GM10847 (cell line): ENCODE results near the gene CCAR1.

Experiments
- POLR2A ChIP-seq: IDR thresholded peaks from 2 replicates; pipeline ENCODE4 v1.6.1; 2011; ENCODE audit not compliant: insufficient read length; ENCODE audit errors: extremely low read depth

The CCAR1 gene

DNA sequence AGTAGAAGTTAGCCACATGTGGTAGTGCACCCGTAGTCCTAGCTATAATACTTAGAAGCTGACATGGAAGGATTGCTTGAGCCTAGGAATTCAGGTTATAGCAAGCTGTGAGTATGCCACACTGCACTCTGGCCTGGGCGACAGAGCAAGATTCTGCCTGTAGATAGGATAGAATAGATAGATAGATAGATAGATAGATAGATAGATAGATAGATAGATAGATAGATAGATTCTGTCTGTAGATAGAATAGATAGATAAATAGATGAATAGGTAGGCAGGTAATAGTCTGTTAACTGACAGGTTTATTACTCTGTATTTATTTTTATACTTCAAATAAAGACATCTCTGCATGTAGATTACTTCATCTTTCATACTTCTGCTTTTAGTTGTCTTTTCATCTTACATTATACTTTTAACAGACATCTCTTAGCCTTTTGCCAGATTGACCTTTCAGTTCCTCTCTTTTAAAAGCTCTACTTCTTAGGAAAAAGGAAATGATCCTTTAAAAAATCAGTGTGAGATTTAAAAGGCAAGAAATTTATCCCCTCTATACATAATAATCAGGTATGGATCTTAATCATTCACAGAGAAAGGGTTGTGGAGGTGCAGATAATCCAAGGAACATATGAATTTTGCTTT is 31.8 kb downstream of the CCAR1 start:
- no peak for TF ChIP-seq POLR2A

DNA sequence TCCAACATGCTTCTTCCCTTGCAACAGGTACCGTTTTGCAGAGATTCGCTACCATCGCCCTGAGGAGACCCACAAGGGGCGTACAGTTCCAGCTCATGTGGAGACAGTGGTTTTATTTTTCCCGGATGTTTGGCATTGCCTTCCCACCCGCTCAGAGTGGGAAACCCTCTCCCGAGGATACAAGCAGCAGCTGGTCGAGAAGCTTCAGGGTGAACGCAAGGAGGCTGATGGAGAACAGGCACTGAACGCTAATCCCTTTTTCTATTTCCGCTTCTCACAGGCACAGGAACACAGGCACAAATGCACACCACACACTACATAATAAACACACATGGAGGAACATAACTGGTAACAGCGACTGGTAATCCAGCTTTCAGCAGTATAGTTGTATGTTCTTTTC is 35.2 kb downstream of the CCAR1 start:
- TF ChIP-seq POLR2A: no peak

DNA sequence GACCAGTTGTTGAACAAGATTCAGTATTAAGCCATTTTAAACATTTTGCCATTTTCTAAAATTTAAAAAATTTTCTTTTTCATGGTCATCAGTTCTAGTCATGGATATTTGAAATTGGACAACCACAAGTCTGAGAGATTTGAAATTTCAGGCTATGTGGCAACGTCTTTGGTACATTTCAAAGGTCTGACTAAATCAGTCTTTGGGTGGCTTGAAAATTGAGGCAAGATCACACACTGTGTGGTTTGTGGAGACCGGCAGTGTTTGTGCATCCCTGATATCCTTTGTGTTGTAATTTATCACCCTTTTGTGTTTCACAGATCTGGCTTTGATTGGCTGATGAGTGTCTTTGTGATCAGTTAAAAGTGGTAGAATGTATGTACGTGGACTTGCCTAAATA is 35.7 kb downstream of the CCAR1 start:
- no peak for TF ChIP-seq POLR2A

DNA sequence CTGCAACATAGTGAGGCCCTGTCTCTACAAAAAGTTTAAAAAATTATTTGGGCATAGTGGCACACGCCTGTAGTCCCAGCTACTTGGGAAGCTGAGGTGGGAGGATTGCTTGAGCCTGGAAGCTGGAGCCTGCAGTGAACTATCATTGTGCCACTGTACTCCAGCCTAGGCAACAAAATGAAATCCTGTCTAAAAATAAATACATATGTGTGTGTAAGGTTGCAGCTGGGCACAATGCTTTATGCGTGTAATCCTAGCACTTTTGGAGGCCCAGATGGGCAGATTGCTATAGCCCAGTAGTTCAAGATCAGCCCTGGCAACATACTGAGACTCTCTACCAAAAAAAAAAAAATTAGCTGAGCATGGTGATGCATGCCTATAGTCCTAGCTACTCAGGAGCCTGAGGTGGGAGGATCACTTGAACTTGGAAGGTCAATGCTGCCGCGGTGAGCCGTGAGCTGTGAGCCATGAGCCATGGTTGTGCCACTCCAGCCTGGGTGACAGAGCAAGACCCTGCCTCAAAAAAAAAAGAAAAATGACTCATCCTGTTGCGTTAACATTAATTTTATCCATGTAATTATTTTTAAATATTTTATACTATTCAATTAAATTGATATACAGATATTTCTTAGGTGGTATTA is 38.3 kb downstream of the CCAR1 start:
- no peak for TF ChIP-seq POLR2A

DNA sequence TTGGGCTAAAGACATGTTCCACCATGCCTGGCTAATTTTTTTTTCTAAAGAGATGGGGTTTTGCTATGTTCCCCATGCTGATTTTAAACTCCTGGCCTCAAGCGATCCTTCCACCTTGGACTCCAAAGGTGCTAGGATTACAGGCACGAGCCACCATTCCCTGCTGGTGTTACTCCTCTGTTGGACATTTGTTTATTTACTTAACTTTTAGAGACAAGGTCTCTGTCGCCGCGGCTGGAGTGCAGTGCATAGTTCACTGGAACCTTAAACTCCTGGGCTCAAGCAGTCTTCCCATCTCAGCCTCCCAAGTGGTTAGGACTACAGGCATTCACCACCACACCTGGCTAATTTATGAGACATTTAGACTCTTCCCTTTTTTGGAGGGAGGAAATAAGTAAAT is 38.9 kb downstream of the CCAR1 start:
- TF ChIP-seq POLR2A: no peak

DNA sequence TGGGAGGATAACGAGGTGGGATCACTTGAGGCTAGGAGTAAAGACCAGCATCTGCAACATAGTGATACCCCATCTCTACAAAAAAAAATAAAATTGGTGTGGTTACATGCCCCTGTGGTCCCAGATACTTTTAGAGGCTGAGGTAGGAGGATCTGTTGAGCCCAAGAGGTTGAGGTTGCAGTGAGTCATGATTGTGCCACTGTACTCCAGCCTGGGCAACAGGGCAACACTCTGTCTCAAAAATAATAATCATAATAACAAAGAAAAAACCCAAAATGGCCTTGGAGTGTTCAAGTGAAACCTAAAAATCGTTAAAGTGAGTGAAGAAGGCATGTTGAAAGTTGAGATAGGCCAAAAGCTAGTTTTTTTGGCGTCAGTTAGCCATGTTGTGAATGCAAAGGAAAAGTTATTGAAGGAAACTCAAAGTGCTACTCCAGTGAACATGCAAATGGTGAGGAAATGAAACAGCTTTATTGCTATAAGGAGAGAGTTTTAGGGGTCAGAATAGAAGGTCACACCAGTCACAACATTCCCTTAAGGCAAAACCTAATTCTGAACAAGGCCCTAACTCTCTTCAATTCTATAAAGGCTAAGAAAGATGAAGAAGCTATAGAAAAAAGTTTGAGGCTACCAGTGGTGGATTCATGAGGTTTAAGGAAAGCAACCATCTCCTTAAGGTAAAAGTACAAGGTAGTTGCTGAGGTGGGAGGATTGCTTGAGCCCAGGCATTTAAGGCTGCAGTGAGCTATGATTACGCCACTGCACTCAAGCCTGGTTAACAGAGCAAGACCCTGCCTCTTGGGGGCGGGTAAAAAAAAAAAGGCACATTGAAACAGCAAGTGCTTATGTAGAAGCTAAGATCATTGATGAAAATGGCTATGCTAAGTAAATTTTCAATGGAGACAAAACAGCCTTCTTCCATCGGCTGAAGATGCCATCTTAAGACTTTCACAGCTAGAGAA is 60.9 kb downstream of the CCAR1 start:
- TF ChIP-seq POLR2A: no peak

DNA sequence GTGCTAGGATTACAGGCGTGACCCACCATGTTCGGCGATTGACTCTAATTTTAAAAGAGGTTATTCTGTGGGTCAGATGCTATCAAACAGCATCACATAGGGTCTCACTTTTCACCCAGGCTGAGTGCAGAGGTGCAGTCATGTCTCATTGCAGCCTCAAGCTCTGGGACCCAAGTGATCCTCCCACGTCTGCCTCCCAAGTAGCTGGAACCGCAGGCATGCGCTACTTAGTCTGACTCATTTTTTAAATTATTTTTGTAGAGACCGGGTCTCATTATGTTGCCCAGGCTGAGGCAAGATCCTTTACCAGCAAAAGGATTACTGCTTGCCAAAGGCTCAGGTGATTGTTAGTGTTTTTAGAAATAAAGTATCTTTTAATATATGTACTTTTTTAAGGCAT is 63.4 kb downstream of the CCAR1 start:
- no peak for TF ChIP-seq POLR2A

DNA sequence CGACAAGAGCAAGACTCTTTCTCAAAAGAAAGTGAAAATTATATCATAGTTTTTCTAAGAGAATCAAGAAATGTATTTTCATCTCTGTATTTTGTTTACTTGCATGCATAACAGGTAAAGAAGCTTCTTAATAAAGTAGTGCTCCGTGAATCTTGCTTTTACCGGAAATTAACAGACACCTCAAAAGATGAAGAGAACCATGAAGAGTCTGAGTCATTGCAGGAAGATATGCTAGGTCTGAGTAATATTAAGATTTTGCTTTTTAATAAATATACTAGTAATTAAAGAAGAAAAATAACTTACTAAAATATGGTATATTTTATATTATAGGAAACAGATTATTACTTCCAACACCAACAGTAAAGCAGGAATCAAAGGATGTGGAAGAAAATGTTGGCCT is 66.8 kb downstream of the CCAR1 start:
- TF ChIP-seq POLR2A: no peak

DNA sequence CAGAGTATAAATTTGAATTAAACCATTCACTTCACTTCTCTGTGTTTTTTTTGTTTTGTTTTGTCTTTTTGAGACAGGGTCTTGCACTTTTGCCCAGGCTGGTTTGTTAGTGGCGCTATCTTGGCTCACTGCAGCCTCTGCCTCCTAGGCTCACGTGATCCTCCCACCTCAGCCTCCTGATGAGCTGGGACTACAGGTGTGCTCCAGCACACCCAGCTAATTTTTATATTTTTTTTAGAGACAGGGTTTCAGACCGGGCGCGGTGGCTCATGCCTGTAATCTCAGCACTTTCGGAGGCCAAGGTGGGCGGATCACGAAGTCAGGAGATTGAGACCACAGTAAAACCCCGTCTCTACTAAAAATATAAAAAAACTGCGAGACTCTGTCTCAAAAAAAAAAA is 69.4 kb downstream of the CCAR1 start:
- no peak for TF ChIP-seq POLR2A

DNA sequence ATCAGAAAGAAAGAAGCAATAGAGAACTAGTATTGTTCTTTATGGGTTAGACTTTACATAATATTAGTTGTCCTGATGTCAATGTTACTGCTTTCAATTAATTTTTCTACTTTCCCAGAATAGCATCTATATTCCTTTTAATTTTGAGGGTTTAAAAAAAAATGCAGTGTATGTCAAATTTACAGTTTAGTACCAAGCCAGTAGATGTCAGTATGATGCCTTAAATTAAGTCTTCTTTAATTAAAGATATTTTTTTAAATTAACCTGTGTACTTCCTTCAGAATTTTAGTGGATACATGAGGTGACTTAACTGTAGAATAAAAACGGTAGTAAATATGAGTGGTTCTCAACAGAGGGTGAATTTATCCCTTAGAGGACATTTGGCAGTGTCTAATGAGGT is 71.1 kb downstream of the CCAR1 start:
- TF ChIP-seq POLR2A: no peak

DNA sequence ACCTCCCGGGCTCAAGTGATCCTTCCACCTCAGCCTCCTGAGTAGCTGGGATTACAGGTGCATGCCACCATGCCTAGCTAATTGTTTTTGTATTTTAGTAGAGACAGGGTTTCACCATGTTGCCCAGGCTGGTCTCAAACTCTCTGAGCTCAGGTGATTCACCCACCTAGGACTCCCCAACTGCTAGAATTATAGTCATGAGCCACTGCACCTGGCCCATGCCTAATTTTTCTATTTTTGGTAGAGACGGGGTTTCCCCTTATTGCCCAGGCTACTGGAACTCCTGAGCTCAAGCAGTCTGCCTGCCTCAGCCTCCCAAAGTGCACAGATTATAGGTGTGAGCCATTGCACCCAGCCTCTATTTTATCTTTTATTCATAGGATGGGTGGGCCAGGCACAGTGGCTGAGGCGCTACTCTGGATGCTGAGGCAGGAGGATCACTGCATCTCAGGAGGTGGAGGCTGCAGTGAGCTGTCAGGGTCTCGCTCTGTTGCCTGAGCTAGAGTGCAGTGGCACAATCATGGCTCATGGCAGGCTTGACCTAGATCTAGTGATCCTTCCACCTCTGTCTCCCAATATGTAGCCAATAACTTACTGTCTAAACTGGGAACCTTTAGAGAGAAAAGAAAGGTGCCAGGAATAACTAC is 75.0 kb downstream of the CCAR1 start:
- TF ChIP-seq POLR2A: no peak

DNA sequence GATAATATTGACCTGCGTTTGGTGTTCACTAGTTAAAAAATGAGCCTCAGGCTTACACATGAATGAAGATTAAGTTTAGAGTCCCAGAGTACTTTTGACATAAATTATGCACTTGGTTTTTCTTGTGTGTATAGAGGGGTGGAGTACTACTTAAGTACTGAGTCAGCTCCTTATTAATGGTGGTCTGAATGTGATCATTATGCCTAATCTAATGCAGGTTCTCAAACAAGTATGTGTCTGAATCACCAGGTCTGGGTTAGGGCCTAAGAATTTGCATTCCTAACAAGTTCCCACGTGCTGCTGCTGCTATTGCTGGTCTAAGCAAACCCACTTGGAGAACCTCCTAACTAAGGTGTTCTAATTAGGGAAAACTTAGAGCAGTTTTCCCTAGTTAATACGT is 75.6 kb downstream of the CCAR1 start:
- no peak for TF ChIP-seq POLR2A

DNA sequence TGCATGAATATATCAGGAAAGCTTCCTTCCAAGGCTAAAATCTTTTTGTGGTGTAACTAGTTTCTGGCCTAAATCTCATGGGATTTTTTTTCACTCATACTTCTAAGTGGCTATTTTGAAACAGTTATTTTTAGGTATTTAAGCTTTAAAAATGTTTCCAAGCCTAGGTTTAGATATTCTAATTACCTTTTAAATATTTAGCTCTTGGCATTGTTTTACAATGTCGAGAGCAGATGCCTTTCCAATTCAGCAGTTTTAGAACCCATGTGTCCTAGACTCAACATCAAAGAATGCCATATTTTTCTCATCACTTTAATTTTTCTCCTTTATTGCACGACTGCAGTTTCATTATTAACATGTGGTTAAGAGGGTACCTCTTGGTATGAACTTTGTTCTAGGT is 79.2 kb downstream of the CCAR1 start:
- TF ChIP-seq POLR2A: no peak

DNA sequence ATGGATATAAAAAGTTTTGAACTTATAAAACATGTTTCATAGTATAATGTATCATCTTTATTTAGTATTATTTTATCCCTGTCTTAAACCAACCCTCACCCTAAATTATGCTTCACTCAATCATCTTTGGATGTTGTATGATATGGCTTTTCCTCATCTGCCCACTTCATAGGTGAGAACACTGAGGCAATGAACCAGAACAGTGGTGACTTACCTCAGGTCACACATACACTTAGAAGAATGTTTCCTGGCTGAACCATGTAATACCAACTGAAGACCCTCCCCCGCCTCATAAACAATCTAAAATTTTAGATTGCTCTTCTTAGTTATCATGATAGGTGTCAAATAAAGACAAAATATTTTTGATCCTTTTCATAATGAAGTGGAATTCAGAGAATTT is 83.7 kb downstream of the CCAR1 start:
- no peak for TF ChIP-seq POLR2A

DNA sequence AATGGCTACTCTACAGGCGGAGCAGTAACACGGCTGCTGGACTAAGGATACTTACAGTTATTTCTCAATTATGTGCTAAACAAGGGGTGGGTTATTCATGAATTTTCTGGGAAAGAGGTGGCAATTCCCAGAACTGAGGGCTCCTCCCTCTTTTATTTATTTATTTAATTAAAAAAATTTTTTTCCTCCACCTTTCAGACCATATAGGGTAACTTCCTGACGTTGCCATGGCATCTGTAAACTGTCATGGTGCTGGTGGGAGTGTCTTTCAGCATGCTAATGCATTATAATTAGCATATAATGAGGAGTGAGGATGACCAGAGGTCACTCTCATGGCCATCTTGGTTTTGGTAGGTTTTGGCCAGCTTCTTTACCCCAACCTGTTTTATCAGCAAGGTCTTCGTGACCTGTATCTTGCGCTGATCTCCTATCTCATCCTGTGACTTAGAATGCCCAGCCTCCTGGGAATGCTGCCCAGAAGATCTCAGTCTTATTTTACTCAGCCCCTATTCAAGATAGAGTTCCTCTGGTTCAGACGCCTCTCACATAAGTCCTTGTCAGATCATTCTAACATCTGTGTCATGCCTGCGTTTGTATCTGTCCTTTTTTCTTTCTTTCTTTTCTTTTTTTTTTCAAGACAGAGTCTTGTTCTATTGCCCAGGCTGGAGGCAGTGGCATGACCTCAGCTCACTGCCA is 90.4 kb downstream of the CCAR1 start:
- no peak for TF ChIP-seq POLR2A

DNA sequence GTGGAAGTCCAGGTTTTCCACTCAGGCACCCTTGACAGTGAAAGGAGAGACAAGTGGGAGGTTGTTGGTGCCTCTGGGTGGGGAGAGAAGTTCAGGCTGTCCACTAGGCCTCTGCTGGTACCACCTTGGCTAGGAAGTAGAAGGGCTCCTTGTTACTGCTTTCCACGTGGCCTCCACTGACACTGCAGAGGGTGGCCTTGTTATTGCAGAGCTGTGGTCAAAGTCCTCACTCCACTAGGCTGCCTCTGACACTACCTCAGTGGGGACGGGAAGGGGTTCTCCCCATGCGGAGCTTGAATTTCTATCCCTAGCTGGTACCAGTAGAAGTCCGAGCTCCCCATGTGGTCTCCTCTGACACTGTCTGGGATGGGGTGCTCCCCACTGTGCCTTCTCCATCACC is 91.4 kb downstream of the CCAR1 start:
- TF ChIP-seq POLR2A: no peak

DNA sequence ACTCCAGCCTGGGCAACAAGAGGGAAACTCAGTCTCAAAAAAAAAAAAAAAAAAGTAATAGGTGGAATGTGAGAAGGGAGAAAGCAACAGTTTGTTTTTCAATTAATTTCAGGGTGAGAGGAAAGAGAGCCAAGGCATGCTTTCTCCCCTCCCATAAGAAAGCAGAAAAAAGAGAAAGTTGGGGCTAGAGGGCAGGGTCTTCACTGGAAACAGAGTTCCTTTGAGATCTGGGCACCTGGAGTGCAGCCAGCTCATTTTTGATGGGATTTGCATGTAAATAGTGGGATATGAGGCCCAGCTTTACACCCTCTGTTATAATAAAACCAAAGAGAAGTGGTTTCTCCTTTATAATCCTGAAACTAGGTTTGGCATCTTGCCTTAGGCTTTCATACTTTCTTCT is 92.5 kb downstream of the CCAR1 start:
- no peak for TF ChIP-seq POLR2A
